Activated T-helper 17 cell treated with anti-CD3 and anti-CD28 coated beads, Interleukin-2, amount 50 U/mL, for 72 hours (primary cell): Measurements from ENCODE around the gene MRGPRG. TPM values are rescaled to one million over a fixed set of nuclear protein-coding genes. Genes with fewer than 3 reads are reported as not detected.

Source experiments
- ATAC-seq: fragments of 150-1000 bp; cut with Tn5 transposase; replicated peaks from 2 replicates; pipeline ENCODE4 v1.10.0; 2021; ENCODE audit warnings: mild to moderate bottlenecking, moderate library complexity
- H3K27ac Mint-ChIP-seq: one replicate; pipeline ENCODE4 v1.8.0; 2022; ENCODE audit warnings: mixed read lengths
- H3K27me3 Mint-ChIP-seq: one replicate; pipeline ENCODE4 v1.8.0; 2022; ENCODE audit warnings: mixed read lengths
- H3K36me3 Mint-ChIP-seq: one replicate; pipeline ENCODE4 v1.8.0; 2022; ENCODE audit warnings: low read depth, mild to moderate bottlenecking, mixed read lengths
- H3K4me1 Mint-ChIP-seq: one replicate; pipeline ENCODE4 v1.8.0; 2022; ENCODE audit warnings: mixed read lengths
- H3K4me3 Mint-ChIP-seq: one replicate; pipeline ENCODE4 v1.8.0; 2022; ENCODE audit warnings: mild to moderate bottlenecking, mixed read lengths
- H3K9me3 Mint-ChIP-seq: one replicate; pipeline ENCODE4 v1.8.0; 2022; ENCODE audit warnings: mixed read lengths
- total RNA-seq, 2 donors: library from RNA; stranded (reverse); gene quantifications; one replicate each; pipeline ENCODE4 v1.2.3, GENCODE V29; 2022

Gene MRGPRG
- total RNA-seq, 2 donors from 2014 or later = not detected

DNA sequence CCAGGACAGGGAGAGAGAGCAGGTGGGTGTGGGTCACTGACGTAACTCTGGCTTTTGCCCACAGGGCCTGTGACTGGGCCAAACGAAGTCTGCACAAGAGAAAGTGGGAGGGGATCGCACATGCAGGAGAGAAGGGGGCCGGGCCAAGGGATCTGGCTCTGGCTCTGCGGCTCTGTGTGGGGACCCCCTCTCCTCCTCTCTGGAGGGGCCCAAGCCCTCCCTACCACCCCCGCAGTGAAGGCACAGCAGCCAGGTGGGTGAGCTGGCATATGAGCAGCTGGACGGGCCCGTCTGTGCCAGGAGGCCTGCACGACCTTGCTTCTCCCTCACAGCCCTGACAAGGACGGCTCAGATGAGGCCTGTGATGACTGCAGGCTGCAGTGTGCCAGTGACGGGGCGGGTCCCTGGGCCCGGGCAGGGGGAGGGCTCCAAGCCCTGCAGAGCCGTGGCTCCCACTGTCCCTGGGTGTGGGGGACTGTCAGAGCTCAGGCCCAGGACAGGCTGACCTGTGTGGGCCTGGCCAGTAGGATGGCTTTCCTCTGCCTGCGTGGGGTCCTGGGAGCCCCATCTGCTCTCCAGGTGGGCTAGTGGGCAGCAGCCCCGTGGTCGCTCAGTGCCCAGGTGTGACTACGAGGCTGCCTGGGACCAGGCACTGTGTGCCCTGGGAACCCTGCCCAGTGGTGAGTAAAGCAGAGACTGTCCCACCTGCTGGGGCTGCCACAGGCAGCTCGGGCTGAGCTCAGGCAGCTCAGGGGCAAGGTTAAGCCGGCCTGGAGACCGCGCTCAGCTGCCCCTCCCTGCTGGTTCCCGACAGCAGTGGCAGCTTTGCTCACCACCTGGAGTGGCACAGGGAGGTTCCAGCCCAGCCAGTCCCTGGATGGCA lies 22.2 kb downstream of the MRGPRG start:
- Mint-ChIP-seq H3K27me3 (peaks cover 4% of the 10 kb centered on the region), H3K9me3 (no peaks in the 10 kb centered on the region), H3K4me1 (no peaks in the 10 kb centered on the region), H3K4me3 (no peak overlapping the region), H3K27ac (no peak overlapping the region), H3K36me3 (no peaks in the 10 kb centered on the region)
- ATAC-seq = no peak

DNA sequence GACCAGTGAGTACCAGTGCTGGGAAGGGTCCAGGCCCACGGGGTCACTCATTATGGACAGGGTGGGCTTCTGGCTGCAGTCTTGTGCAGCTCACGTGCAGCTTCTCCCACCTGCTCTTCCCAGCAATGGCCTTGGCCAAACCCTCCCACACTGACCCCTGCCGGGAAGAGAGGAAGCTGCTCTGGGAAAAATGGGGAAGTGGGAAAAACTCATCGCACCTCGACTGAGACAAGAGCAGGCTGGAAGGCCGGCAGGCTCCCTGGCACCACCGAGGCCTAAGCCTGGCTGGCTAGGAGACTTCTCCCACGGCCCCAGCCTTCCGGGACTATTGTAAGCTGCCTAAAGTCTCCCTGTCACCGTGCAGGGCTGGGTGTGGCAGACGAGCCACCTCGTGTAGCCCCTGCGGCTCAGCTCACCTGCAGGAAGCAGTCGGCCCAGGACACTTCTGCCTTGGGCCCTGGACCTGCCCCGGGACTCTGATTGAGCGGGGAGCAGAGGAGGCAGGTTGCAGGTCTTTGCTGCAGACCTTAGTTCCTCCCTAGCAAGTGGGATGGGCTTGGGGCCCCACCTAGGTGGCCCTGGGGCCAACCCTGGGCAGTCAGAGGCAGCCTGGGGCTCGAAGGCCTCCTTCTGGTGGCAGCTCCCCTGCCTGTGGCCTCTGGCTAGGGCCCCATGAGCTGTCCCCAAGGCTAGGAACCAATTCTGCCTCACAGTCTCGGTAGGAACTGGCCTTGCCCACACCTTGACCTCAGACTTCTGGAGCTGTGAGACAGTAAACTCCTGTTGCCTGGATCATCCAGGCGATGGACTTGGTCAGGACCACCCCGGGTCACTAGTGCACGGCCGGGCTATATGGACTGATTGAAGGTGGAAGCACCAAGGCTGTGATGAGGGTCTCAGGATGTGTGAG lies 23.1 kb downstream of the MRGPRG start:
- Mint-ChIP-seq H3K27me3 (peaks cover 4% of the 10 kb centered on the region), H3K27ac (no peak overlapping the region), H3K4me3 (no peak overlapping the region), H3K4me1 (no peaks in the 10 kb centered on the region), H3K9me3 (no peaks in the 10 kb centered on the region), H3K36me3 (no peaks in the 10 kb centered on the region)
- no peak for ATAC-seq

DNA sequence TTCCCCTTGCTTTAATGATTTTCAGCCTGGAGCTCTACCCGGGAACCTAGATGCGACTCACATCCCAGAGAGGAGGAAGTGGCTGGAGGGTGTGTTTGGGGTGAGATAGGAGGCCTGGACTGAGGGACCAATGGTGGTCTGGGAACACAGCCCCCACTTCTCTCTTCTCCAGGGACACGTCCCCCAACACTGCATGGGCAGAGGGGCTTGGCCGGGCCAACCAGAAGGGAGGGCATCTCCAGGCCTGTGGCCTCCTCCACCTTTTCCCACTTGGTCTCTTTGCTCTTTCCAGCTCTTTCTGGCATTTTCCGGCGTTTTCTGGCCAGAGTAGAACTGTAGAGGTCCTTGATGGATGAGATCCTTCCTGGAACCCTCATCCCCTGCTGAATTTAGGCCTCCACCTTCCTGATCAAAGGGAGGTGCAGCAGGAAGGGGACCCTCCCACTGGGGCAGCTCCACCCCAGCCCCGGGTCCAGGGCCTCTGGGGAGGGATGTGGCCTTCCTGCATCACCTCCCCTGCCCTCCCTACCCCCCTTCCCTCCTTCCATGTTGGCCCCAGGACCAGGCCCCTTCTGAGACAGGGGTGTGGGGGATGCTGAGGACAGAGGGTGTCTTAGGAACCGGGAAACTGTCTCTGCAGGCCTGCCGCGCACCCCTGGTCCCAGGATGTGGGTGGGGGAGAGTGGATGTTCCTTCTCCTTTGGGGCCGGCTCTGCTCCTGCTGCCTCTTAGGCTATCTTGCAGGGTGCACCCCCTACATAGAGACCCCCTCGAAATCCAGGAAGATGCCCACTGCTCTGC lies 24.4 kb downstream of the MRGPRG start:
- no peaks in the 10 kb centered on the region for H3K4me1 Mint-ChIP-seq
- H3K27me3 Mint-ChIP-seq = peaks cover 4% of the 10 kb centered on the region
- H3K9me3 Mint-ChIP-seq = no peaks in the 10 kb centered on the region
- no peak overlapping the region for H3K4me3 Mint-ChIP-seq
- no peaks in the 10 kb centered on the region for H3K36me3 Mint-ChIP-seq
- H3K27ac Mint-ChIP-seq = no peak overlapping the region
- no peak for ATAC-seq

DNA sequence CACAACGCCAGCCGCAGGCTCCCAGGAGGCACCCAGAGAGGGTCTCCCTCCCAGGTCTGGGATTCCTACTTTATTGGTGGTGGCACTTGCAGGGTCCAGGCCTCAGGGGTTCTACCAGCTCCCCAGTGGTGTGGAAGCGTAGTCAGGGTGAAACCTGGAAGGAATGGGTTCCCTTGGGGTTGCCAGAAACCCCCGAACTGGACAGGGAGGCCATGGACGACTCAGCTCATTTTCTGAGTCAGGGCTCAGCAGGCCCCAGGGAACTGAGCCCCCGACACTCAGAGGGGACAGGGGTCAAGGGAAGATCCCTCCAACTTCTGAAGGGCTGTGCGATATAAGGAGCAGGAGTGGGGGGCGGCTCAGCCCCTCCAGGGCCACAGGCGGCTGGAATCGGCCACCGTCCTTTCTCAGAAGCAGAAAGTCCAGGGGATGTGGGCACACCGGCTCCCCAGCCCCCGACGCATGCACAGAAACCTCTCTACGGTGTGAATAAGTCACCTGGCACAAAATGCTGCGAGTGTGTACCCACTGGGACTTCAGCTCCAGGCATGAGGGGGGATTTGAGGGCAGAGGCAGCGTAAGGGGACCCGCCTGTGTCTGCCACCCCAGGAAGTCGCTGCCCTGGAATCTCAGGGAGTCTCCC lies 25.1 kb downstream of the MRGPRG start:
- no peak overlapping the region for H3K4me3 Mint-ChIP-seq
- peaks cover 2% of the 10 kb centered on the region for H3K27me3 Mint-ChIP-seq
- H3K4me1 Mint-ChIP-seq = no peaks in the 10 kb centered on the region
- H3K9me3 Mint-ChIP-seq = no peaks in the 10 kb centered on the region
- H3K27ac Mint-ChIP-seq = no peak overlapping the region
- no peak for ATAC-seq
- H3K36me3 Mint-ChIP-seq = no peaks in the 10 kb centered on the region

DNA sequence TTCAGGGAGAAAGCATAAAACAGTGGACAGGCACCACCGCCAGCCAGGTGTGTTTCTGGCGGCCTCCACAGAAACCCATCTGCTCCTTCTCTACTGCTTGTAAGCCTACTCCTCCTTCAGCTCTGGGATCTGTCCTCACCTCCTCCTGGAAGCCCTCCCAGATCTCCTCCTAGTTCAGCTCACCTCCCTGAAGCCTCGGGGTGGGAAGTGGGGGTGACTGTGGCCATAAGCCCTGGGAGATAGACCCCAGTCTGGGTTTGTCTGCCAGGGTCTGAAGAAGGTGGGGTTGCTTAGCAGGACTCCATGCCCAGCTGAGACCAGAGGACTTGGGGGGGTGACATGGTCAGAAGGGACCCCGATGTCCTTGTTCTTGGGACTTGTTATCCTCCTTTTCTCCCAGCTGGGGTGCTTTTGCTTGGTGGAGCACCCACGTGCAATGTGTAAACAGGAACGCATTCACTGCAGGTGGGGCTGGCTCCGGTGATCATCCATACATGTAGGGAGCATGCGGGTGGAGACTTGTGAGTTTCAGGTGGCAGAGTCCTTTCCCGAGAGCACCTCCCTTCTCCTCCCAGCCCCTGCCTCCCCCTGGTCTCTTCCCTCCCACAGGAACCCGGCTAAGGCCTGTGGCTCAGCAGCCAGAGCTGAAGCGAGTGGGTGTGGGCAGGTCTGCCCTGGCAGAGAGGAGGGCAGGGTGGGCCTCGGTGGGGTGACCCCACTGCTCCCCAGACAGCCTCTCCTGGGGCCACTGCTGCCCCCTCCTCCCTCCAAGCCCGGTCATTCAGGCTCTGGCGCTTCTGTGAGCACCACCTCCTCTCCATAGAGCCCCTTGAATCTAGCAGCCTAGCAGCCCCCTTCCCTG lies 25.9 kb downstream of the MRGPRG start:
- H3K4me3 Mint-ChIP-seq = no peak overlapping the region
- H3K36me3 Mint-ChIP-seq = no peaks in the 10 kb centered on the region
- H3K27me3 Mint-ChIP-seq = no peaks in the 10 kb centered on the region
- no peaks in the 10 kb centered on the region for H3K4me1 Mint-ChIP-seq
- no peak for ATAC-seq
- H3K9me3 Mint-ChIP-seq = no peaks in the 10 kb centered on the region
- H3K27ac Mint-ChIP-seq = no peak overlapping the region

DNA sequence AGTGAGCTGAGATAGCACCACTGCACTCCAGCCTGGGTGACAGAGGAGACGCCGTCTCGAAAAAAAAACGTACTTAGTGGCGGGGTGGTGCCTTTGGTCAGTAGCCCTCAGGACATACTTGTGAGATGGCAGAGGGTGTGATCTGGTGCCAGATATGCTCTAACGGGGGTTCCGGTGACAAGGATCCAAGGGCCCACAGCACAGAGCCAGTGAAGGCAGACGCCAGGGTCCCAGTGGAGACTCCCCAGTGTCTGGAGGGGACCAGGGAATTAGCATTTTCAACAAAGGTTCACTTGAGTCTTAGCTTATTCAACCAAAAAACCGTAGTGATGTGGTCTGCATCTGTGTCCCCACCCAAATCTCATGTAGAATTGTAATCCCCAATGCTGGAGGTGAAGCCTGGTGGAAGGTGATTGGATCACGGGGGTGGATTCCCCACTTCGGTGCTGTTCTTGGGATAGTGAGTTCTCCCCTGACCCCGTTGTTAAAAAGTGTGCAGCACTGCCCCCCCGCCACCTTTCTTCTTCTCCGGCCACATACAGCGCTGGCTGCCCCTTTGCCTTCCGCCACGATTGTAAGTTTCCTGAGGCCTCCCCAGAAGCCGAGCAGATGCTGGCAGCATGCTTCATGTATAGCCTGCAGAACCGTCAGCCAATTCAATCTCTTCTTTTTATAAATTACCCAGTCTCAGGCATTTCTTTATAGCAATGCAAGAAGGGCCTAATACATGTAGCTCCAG lies 26.9 kb downstream of the MRGPRG start:
- Mint-ChIP-seq H3K9me3 (no peaks in the 10 kb centered on the region), H3K4me1 (no peaks in the 10 kb centered on the region), H3K36me3 (no peaks in the 10 kb centered on the region), H3K4me3 (no peak overlapping the region), H3K27me3 (no peaks in the 10 kb centered on the region), H3K27ac (no peak overlapping the region)
- ATAC-seq = no peak

DNA sequence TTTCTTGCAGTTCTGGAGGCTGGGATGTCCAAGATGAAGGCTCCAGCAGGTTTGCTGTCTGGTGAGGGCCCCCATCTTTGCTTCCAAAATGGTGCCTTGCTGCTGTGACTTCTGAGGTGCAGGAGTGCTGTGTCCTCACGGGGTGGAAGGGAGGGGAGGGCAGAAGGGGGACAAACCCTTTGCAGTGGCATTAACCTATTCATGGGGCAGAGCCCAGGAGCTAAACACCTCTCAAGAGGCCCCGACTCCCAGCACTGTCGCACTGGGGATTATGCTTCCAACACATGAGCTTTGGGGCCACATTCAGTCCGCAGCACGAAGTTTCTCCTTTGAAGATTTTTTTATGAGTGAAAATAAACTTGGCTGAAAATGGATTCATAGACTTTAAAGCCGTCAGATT lies 28.0 kb downstream of the MRGPRG start:
- Mint-ChIP-seq H3K9me3 (no peaks in the 10 kb centered on the region), H3K27me3 (no peaks in the 10 kb centered on the region), H3K4me1 (no peaks in the 10 kb centered on the region), H3K36me3 (no peaks in the 10 kb centered on the region), H3K4me3 (no peak overlapping the region), H3K27ac (no peak overlapping the region)
- ATAC-seq = no peak

DNA sequence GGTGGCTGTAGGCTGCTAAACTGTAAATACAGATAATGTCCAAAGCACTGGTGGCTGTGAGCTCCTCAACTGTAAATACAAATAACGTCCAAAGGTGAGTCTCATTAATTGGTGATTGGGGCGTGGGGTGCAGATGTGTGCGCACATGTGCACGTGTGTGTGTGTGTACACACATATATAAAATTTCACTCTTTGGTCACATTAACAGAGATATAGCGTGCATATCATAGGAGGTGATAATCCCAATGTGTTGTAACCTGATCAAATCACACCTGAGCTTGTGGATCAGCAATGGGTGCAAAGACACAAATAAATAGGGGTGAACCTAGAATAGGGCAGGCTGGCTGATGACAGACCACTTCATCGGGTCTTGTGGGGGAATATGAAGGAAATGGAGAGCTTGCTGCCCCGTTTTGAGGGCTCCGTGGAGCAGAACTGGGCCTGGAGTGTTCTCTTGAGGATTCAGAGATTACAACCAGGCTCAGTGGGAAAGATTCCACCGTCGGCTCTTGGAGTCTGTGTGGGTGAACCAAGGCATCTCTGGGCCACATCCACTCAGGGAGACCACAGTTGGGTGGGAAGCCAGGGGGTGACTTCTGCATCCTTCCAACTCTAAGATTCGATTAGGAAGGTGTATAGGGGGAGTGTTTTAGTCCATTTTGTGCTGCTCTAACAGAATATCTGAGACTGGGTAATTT lies 28.6 kb downstream of the MRGPRG start:
- Mint-ChIP-seq H3K27ac (no peak overlapping the region), H3K4me3 (no peak overlapping the region), H3K36me3 (no peaks in the 10 kb centered on the region), H3K27me3 (no peaks in the 10 kb centered on the region), H3K9me3 (no peaks in the 10 kb centered on the region), H3K4me1 (no peaks in the 10 kb centered on the region)
- no peak for ATAC-seq

DNA sequence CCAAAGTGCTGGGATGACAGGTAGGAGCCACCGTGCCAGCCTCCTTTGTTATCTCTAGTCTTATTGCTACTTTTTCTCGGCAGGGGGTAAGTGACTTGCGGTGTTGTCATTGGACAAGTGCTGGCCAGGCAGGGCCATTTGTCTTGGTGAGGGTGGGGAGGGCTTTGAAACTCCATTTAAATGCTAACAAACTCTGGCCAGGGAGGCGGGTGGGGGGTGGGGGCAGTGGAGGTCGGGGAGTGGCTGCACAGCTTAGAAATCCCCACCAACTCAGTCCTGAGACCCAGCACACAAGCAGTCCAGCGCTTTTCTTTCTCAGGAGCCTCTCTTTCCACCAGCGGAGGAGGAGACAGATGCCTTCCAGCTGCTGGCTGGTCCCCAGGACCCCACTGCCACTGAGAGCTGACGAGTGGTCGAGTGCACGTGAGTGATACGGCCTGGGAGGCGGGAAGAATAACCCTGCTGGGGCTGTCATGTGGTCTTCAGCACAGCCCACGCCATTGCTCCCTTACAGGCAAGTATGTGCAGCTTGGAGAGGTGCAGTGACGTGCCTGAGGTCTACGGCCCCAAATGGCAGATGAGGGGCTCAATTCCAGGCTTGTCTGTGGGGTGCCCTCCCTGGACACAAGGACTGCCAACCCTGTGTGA lies 29.3 kb downstream of the MRGPRG start:
- Mint-ChIP-seq H3K36me3 (no peaks in the 10 kb centered on the region), H3K27ac (no peak overlapping the region)
- ATAC-seq = no peak

DNA sequence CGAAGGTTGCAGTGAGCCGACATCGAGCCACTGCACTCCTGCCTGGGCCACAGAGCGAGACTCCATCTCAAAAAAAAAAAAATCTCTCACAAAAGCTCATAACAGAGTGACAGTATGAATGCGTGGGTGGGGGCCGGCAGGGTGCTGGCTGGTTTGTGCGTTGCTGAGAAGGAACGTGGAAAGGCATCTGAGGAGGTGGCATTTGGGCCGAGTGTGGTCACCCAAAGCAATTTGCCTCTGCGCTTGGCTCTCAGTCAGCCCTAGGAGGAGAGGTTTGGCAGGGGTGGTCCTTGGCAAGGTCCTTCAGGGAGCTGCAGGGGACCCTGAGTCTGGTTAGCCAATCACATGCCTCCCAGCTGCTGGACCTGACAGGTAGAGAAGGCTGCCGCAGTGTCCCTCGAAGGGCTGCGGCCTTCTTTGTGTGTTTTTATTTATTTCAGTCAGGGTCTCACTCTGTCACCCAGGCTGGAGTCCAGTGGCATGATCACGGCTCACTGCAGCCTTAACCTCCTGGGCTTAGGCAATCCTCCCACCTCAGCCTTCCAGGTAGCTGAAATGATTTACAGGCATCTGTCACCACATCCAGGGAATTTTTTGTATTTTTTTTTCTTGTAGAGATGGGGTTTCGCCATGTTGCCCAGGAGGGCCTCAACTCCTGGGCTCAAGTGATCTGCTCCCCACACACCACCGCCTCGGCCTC lies 30.0 kb downstream of the MRGPRG start:
- ATAC-seq = no peak
- Mint-ChIP-seq H3K4me1 (no peaks in the 10 kb centered on the region), H3K27ac (no peak overlapping the region), H3K9me3 (no peaks in the 10 kb centered on the region), H3K27me3 (no peaks in the 10 kb centered on the region), H3K4me3 (no peak overlapping the region), H3K36me3 (no peaks in the 10 kb centered on the region)

More for the DNA sequence above, 29.3 kb downstream of the MRGPRG start:
- no peaks in the 10 kb centered on the region for H3K9me3 Mint-ChIP-seq
- H3K4me1 Mint-ChIP-seq = no peaks in the 10 kb centered on the region
- no peaks in the 10 kb centered on the region for H3K27me3 Mint-ChIP-seq
- no peak overlapping the region for H3K4me3 Mint-ChIP-seq

DNA sequence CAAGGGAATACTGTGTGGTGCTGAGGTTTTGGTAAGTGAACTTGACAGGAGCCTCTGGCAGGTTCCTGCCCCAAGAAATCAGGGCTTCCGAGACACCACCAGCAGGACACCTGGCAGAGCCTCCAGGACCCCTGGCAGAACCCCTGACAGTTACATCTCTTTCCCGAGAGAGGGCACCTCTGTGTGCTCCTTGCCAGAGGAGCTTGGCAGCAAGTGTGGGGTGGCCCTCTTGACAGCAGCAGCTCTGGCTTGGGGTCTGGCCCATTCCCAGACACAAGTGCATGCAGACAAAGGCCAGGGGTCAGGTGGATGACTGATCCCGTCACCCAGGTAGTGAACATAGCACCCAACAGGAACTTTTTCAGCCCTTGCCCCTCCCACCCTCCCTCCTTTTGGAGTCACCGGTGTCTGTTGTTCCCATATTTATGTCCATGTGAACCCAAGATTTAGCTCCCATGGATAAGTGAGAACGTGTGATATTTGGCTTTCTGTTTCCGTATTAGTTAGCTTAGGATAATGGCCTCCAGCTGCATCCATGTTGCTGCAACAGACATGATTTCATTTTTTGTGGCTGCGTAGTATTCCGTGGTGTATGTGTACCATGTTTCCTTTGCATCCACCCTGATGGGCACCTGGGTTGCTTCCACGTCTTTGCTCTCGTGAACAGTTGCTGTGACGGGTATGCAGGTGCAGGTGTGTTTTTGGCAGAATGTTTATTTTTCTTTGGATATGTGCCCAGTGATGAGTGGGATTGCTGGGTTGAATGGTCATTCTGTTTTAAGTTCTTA lies 32.3 kb downstream of the MRGPRG start:
- Mint-ChIP-seq H3K27me3 (no peaks in the 10 kb centered on the region), H3K9me3 (no peaks in the 10 kb centered on the region), H3K27ac (no peak overlapping the region), H3K4me3 (no peak overlapping the region), H3K36me3 (no peaks in the 10 kb centered on the region), H3K4me1 (no peaks in the 10 kb centered on the region)
- no peak for ATAC-seq
